Measurements from ENCODE around the gene RNF217.

DNA sequence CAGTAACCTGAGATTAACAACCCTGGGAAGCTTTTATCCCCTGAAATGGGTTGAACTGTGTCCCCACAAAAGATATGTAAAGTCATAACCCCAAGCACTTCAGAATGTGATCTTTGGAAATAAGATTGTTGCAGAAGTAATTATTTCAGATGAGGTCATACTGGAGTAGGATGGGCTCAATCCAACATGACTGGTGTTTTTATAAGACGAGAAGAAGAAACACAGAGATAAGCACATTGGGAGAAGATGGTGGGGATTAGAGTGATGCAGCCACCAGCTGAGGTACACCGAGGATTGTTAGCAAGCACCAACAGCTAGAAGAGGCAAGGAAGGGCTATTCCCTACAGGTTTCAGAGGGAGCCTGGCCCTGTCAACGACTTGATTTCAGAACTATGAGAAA, 12.5 kb upstream of the RNF217 start:
- TF ChIP-seq PHB2 (IDR thresholded peaks at IDR 0.05; ENCODE audit: partially characterized antibody) (no peak), RXRA (CRISPR knock-in tag; IDR thresholded peaks at IDR 0.05) (no peak), RAD21 (CRISPR knock-in tag; IDR thresholded peaks at IDR 0.05) (no peak), EED (CRISPR knock-in tag; IDR thresholded peaks at IDR 0.05) (no peak), EZH2 (conservative IDR thresholded peaks at IDR 0.05; ENCODE audit: low read depth, low read length) (no peak), JUND (CRISPR knock-in tag; IDR thresholded peaks at IDR 0.05) (no peak), POLR2A (IDR thresholded peaks at IDR 0.05; ENCODE audit: insufficient read depth in 1 of 2, low read depth in 2 of 2, low read length in 2 of 2) (no peak)
- TF ChIP-seq, protein P1, sequence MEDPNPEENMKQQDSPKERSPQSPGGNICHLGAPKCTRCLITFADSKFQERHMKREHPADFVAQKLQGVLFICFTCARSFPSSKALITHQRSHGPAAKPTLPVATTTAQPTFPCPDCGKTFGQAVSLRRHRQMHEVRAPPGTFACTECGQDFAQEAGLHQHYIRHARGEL (CRISPR knock-in tag; IDR thresholded peaks at IDR 0.05): no peak
- TF ChIP-seq, protein P2, sequence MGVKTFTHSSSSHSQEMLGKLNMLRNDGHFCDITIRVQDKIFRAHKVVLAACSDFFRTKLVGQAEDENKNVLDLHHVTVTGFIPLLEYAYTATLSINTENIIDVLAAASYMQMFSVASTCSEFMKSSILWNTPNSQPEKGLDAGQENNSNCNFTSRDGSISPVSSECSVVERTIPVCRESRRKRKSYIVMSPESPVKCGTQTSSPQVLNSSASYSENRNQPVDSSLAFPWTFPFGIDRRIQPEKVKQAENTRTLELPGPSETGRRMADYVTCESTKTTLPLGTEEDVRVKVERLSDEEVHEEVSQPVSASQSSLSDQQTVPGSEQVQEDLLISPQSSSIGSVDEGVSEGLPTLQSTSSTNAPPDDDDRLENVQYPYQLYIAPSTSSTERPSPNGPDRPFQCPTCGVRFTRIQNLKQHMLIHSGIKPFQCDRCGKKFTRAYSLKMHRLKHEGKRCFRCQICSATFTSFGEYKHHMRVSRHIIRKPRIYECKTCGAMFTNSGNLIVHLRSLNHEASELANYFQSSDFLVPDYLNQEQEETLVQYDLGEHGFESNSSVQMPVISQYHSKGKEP (CRISPR knock-in tag; IDR thresholded peaks at IDR 0.05): no peak
- TF ChIP-seq, protein P3, sequence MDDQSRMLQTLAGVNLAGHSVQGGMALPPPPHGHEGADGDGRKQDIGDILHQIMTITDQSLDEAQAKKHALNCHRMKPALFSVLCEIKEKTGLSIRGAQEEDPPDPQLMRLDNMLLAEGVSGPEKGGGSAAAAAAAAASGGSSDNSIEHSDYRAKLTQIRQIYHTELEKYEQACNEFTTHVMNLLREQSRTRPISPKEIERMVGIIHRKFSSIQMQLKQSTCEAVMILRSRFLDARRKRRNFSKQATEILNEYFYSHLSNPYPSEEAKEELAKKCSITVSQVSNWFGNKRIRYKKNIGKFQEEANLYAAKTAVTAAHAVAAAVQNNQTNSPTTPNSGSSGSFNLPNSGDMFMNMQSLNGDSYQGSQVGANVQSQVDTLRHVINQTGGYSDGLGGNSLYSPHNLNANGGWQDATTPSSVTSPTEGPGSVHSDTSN (CRISPR knock-in tag; IDR thresholded peaks at IDR 0.05; ENCODE audit: borderline replicate concordance): no peak
- TF ChIP-seq, protein P4, sequence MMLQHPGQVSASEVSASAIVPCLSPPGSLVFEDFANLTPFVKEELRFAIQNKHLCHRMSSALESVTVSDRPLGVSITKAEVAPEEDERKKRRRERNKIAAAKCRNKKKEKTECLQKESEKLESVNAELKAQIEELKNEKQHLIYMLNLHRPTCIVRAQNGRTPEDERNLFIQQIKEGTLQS (CRISPR knock-in tag; IDR thresholded peaks at IDR 0.05): no peak

Measured in HepG2 (cell line).